Endothelial cell (in vitro differentiated cells): ENCODE measurements around the gene NDE1. TPM values are rescaled to one million over a fixed set of nuclear protein-coding genes. Genes with fewer than 3 reads are reported as not detected.

Experiments used
- DNase-seq: peaks from one replicate; pipeline ENCODE4 v3.0.0; 2021; ENCODE audit warnings: low spot score
- H3K27ac Mint-ChIP-seq: one replicate; pipeline ENCODE4 v1.8.0; 2021; ENCODE audit warnings: mixed read lengths, inconsistent platforms; ENCODE audit not compliant: unreplicated experiment
- H3K27me3 Mint-ChIP-seq: one replicate; pipeline ENCODE4 v1.8.0; 2021; ENCODE audit warnings: mild to moderate bottlenecking, moderate library complexity, mixed read lengths, inconsistent platforms; ENCODE audit not compliant: unreplicated experiment
- H3K36me3 Mint-ChIP-seq: one replicate; pipeline ENCODE4 v1.8.0; 2021; ENCODE audit warnings: mild to moderate bottlenecking, low read depth, mixed read lengths, inconsistent platforms; ENCODE audit not compliant: unreplicated experiment
- H3K4me1 Mint-ChIP-seq: one replicate; pipeline ENCODE4 v1.8.0; 2021; ENCODE audit warnings: mild to moderate bottlenecking, mixed read lengths, inconsistent platforms; ENCODE audit not compliant: unreplicated experiment
- H3K4me3 Mint-ChIP-seq: one replicate; pipeline ENCODE4 v1.8.0; 2021; ENCODE audit warnings: mild to moderate bottlenecking, mixed read lengths, inconsistent platforms; ENCODE audit not compliant: unreplicated experiment
- H3K9me3 Mint-ChIP-seq: one replicate; pipeline ENCODE4 v1.8.0; 2021; ENCODE audit warnings: mixed read lengths, inconsistent platforms; ENCODE audit not compliant: unreplicated experiment
- long read RNA-seq: library from polyadenylated mRNA; unstranded; transcript quantifications from one replicate; pipeline ENCODE4 v2.0.0, GENCODE V29; 2020; ENCODE audit not compliant: unreplicated experiment
- total RNA-seq: library from RNA; stranded (reverse); fragmentation: NEBNext Ultra II Directional; extraction: Animal tissue kit (Norgen Biotek cat#: 25700); gene quantifications from one replicate; pipeline ENCODE4 v1.2.1, GENCODE V29; 2021; ENCODE audit not compliant: unreplicated experiment
- TF ChIP-seq, protein P1 (sequence below): fragments of 200-600 bp; sonication (generic); IDR thresholded peaks from one replicate; pipeline ENCODE4 v1.5.0; 2021; ENCODE audit warnings: antibody characterized with exemption; ENCODE audit not compliant: unreplicated experiment

NDE1 gene
- total RNA-seq: 24.1 TPM
- long read RNA-seq, partial matches to known transcripts: 2 of 10 reads
- long read RNA-seq, other reads (novel, unspliced or antisense): 4 of 10 reads

- Mint-ChIP-seq H3K27ac (peak within 1 kb of the TSS; percentile 82), H3K36me3 (no peaks in the 10 kb centered on the region), H3K4me3 (peak within 1 kb of the TSS; percentile 98), H3K9me3 (no peaks in the 10 kb centered on the region), H3K4me1 (peaks cover 5% of the 10 kb centered on the region), H3K27me3 (peaks cover 6% of the 10 kb centered on the region)
- TF ChIP-seq, protein P1, sequence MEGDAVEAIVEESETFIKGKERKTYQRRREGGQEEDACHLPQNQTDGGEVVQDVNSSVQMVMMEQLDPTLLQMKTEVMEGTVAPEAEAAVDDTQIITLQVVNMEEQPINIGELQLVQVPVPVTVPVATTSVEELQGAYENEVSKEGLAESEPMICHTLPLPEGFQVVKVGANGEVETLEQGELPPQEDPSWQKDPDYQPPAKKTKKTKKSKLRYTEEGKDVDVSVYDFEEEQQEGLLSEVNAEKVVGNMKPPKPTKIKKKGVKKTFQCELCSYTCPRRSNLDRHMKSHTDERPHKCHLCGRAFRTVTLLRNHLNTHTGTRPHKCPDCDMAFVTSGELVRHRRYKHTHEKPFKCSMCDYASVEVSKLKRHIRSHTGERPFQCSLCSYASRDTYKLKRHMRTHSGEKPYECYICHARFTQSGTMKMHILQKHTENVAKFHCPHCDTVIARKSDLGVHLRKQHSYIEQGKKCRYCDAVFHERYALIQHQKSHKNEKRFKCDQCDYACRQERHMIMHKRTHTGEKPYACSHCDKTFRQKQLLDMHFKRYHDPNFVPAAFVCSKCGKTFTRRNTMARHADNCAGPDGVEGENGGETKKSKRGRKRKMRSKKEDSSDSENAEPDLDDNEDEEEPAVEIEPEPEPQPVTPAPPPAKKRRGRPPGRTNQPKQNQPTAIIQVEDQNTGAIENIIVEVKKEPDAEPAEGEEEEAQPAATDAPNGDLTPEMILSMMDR: no peak
- DNase-seq: peak; percentile 93
Measured at GRCh38 chr16:15650019-15650697, at the start of gene NDE1. NDE1 (plus strand) TSS chr16:15650245; CDS start chr16:15664779, 14,534 bp downstream.

DNA sequence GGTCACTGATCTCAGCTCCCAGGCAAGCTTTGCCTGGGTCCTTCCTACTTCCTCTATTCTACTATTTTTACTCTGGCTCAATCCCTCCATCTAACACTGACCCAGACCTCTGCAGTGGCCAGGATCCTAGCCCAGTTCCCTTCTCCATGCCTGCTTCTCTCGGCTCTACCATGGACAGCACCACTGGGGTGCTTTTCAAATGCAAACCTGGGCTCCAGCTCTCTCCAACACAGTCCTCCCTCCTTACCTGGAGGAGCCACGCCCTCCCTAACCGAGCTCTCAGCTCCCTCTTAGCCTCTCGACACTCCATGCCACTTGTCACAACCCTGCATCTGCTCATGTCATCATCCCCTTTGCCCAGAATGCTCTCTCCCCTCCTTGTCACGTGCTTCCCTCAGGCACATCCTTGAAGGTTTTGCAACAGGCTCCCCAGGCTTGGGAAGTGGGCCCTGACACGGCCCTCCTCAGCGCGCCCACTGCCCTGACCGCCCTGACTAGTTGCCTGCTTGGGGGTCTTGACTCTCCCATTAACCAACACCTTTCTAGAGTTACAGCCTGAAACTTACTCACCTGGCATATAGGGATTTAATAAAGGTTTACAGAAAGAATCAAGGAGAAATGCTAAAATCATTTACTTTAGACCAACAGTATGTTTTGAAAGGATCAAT is 48.7 kb upstream of the NDE1 start:
- no peak for DNase-seq
- H3K4me1 Mint-ChIP-seq: peaks cover 7% of the 10 kb centered on the region
- H3K27me3 Mint-ChIP-seq: peaks cover 5% of the 10 kb centered on the region
- TF ChIP-seq, protein P1: no peak
- H3K27ac Mint-ChIP-seq: no peak overlapping the region
- H3K4me3 Mint-ChIP-seq: peak overlapping the region; percentile 17
- H3K36me3 Mint-ChIP-seq: peaks cover 67% of the 10 kb centered on the region
- H3K9me3 Mint-ChIP-seq: no peaks in the 10 kb centered on the region

DNA sequence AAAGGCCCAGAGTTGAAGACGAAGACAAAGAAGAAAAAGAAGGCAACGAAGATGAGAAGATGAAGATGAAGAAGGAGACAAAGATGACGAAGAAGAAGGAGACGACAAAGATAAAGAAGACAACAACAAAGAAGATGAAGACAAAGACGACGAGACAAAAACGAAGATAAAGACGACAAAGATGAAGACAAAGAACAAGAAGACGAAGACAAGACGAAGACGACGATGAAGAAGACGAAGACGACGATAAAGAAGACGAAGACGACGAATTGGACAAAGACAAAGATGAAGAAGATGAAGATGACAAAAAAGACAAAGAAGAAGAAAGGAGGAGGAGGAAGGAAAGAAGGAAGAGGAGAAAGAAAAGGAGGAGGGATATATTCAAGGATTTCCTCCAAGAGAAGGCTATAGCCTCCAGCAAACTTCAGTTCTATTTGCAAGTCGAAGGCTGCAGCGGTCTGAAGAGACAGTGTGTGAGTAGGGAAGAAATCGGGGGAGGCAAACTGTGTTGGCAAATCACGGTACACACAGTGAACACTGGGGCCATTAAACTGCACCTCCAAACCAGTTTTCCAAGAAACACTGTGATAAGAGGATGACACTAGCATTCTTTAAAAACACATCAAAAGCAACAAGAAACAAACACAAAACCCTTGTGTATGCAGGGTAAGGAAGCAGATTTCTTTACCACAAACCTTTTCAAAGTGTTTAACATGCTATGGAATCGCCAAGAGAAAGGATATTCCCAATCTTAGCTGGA is 47.6 kb upstream of the NDE1 start:
- TF ChIP-seq, protein P1: no peak
- peak overlapping the region; percentile 7 for H3K4me3 Mint-ChIP-seq
- DNase-seq: no peak
- peaks cover 10% of the 10 kb centered on the region for H3K27me3 Mint-ChIP-seq
- H3K4me1 Mint-ChIP-seq: peaks cover 18% of the 10 kb centered on the region
- no peaks in the 10 kb centered on the region for H3K9me3 Mint-ChIP-seq
- H3K36me3 Mint-ChIP-seq: peaks cover 75% of the 10 kb centered on the region
- no peak overlapping the region for H3K27ac Mint-ChIP-seq

- no peak overlapping the region for H3K27ac Mint-ChIP-seq
- H3K27me3 Mint-ChIP-seq: peaks cover 10% of the 10 kb centered on the region
- DNase-seq: no peak
- H3K36me3 Mint-ChIP-seq: peaks cover 71% of the 10 kb centered on the region
- TF ChIP-seq, protein P1: no peak
- no peak overlapping the region for H3K4me3 Mint-ChIP-seq
- H3K4me1 Mint-ChIP-seq: peaks cover 30% of the 10 kb centered on the region
- H3K9me3 Mint-ChIP-seq: no peaks in the 10 kb centered on the region
Measured at GRCh38 chr16:15604460-15605440, 45.3 kb upstream of the NDE1 start.
